ENCODE results near the gene CFAP298. TPM values are rescaled to one million over a fixed set of nuclear protein-coding genes. Genes with fewer than 3 reads are reported as not detected.
"Not testable (repeated sequence)": the region's sequence is repeated elsewhere in the genome, so short reads cannot be mapped to it uniquely, and the experiment has no call there.

Gene CFAP298
- 15.1 TPM for total RNA-seq

GRCh38 chr21:32612075-32612998, at the start of gene CFAP298:
CFAP298 (minus strand) TSS chr21:32612377; CDS start chr21:32612243, 134 bp downstream.
- peak; percentile 90 for DNase-seq (ENCODE audit: low spot score)
- ATAC-seq: peak; percentile 93

GRCh38 chr21:32661026-32661782, 49.0 kb upstream of the CFAP298 start:
- DNase-seq (ENCODE audit: low spot score); ATAC-seq: not testable (repeated sequence)

- ATAC-seq: peak; percentile 70
- no peak for DNase-seq (ENCODE audit: low spot score)
Observed at GRCh38 chr21:32658524-32658923, 46.3 kb upstream of the CFAP298 start.

DNA sequence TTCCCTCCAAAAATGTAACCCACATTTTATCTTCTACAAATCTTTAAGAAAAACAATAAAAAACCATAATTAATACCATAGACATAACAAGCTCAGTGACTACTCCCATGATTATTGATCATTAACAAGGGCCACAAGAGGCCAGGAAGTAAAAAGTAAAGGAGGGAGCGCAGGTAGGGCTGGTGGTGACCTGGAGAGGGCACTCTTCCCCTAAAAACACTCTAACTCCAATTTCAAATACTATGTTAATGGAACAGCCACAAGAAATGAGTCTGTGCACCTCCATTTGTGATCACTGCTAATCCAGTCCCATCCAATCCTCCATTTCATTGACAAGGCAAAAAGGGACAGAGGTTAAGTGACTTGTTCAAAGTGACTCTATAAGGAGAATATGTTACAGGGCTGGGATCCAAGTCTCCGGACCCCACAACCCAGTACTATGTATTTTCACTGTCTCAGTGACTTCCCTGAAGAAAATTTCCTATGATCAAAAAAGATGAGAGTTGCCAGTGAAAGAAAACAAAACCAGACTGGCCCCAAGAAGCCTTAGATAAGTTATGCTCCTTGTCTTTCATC, 41.2 kb upstream of the CFAP298 start:
- no peak for DNase-seq (ENCODE audit: low spot score)

GRCh38 chr21:32648165-32648564, 36.0 kb upstream of the CFAP298 start:
- no peak for ATAC-seq
- DNase-seq (ENCODE audit: low spot score): no peak

More for the DNA sequence above, 41.2 kb upstream of the CFAP298 start:
- peak; percentile 99 for ATAC-seq

GRCh38 chr21:32645261-32646182, 33.3 kb upstream of the CFAP298 start:
- ATAC-seq (no peak), DNase-seq (ENCODE audit: low spot score) (no peak)

- DNase-seq (ENCODE audit: low spot score): no peak
- ATAC-seq: peak; percentile 81
Observed at GRCh38 chr21:32641710-32642698, 29.8 kb upstream of the CFAP298 start.

GRCh38 chr21:32626621-32627196, 14.5 kb upstream of the CFAP298 start:
- DNase-seq (ENCODE audit: low spot score) (no peak), ATAC-seq (no peak)

DNA sequence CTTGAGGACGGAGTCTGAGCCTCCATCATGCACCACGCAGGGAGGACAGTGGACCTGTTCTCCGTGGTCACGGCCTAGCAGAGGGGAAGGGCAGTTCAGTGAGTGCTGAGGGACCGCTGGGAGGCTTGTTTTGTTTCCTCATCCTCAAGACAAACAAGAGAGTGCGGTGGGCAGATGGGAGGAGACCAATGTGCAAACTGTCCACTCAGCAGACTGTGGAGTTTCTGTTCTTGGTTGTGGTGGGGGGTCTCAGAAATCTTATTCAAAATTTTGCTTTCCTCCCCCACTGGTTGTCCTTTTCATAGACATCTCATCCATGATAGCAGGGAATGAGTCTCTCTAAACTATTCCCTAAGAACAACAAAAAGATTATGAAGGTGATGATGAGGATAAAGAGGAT, 6.0 kb upstream of the CFAP298 start:
- DNase-seq (ENCODE audit: low spot score): not testable (repeated sequence)

GRCh38 chr21:32613436-32614043, 1.4 kb upstream of the CFAP298 start:
- DNase-seq (ENCODE audit: low spot score) (no peak), ATAC-seq (no peak)

More for the DNA sequence above, 6.0 kb upstream of the CFAP298 start:
- ATAC-seq: not testable (repeated sequence)

- peak; percentile 27 for ATAC-seq
- DNase-seq (ENCODE audit: low spot score): no peak
Observed at GRCh38 chr21:32612999-32613337, 791 bp upstream of the CFAP298 start.

DNA sequence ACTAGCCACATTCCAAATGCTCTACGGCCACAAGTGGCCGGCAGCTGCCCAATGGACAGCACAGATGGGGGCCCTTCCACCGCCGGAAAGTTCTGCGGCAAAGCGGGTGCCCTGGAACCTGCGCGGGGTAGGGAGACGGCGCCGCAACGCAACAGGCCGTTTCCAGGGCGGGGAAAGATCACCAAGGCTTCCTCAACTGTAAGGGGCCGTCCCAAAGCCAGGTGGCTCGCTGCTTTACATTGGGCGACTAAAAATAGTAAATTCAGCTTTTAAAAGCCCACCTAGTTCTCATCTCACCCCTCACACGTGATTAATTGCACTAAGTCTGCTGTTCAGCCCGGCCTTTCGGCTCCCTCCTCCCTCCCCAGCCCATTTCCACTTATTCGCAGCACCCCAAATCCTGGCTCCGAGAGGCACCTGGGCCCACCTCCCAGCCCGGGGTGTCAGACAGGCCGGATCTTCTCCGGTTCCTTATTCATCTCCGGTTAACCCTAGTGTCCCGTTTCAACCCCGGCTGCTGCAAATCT, 643 bp downstream of the CFAP298 start:
- DNase-seq (ENCODE audit: low spot score): no peak
- ATAC-seq: peak; percentile 28

GRCh38 chr21:32610940-32611339, 1.2 kb downstream of the CFAP298 start:
- DNase-seq (ENCODE audit: low spot score); ATAC-seq: not testable (repeated sequence)

DNA sequence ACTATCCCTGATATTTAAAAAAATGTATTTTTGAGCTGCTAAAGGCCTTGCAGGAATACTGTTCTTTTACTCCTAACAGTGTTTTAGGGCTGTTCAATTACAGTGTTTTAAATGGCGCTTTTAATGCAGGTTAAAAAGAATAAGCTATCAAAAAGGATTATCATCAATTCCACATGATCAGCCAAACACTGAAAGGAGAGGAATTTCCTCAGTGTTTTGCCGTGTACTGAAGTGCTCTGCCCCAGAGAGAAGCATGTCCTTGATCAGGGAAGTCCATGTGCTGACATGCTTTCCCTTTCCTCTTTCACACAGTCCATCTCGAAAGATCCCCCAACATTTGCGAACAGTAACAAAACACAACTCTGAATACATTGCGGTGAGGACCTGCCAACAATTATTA, 3.3 kb downstream of the CFAP298 start:
- no peak for DNase-seq (ENCODE audit: low spot score)

DNA sequence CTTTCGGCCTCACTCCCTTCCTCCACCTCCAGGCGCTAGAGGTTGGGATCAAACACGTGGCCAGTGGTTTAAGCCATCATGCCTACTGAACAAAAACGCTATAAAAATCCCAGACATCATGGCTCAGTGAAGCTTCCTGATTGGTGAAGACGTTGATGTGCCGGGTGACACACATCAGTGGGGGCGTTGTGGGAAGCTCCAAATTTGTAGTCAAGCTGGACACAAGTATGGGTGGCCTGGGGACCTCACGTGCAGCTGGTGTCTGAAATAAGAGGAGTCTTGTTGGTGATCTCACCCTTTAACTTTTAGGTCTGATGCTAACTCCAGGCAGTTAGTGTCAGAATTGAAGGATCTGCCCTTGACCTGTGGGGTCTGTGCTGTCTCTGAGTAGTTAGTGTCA, 6.7 kb downstream of the CFAP298 start:
- no peak for DNase-seq (ENCODE audit: low spot score)
- ATAC-seq: no peak

More for the DNA sequence above, 3.3 kb downstream of the CFAP298 start:
- ATAC-seq: no peak

DNA sequence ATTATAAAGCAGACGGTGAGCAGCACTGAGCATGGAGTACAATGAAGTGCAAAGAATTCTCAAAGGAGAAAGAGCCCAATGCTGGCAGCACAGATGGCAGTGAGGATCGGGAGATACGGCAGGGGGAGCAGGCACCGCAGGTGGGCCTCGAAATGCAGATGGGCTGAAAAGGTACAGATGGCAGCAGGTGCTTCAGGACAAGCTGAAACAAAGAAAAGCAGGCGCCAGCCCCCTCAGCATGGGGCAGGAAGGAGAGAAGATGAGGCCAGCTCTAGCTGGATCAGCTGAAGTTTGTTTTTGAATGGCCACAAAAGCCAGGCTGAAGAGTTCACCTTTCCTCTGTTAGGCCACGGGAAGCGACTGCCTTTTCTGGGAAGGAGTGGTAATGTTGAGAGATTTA, 7.7 kb downstream of the CFAP298 start:
- DNase-seq (ENCODE audit: low spot score) (no peak), ATAC-seq (no peak)

- DNase-seq (ENCODE audit: low spot score) (no peak), ATAC-seq (no peak)
Observed at GRCh38 chr21:32603131-32603530, 9.0 kb downstream of the CFAP298 start.

- DNase-seq (ENCODE audit: low spot score): no peak
- no peak for ATAC-seq
Observed at GRCh38 chr21:32602099-32602498, 10.1 kb downstream of the CFAP298 start.
